Measurements from ENCODE around the gene DAPP1. TPM values are rescaled to one million over a fixed set of nuclear protein-coding genes. Genes with fewer than 3 reads are reported as not detected.

DAPP1 gene
- total RNA-seq, 1 experiment from 2014 or later = not detected

GRCh38 chr4:99845708-99846469, 29.3 kb downstream of the DAPP1 start:
- BruUV-seq (replicated peaks) = no TSS peak
- Mint-ChIP-seq H3K4me3 (ENCODE audit: unreplicated experiment) (no peak overlapping the region), H3K27ac (ENCODE audit: unreplicated experiment) (no peak overlapping the region), H3K9me3 (ENCODE audit: unreplicated experiment) (no peaks in the 10 kb centered on the region), H3K27me3 (ENCODE audit: insufficient read depth, unreplicated experiment) (no peaks in the 10 kb centered on the region), H3K4me1 (ENCODE audit: low read depth, unreplicated experiment) (no peaks in the 10 kb centered on the region), H3K36me3 (ENCODE audit: insufficient read depth, unreplicated experiment) (no peaks in the 10 kb centered on the region)
- no peaks in the 10 kb centered on the region for H3K36me3 ChIP-seq (ENCODE audit: control insufficient read depth, insufficient read depth, low read length)
- no peaks in the 10 kb centered on the region for H3K9me3 ChIP-seq
- H3K27me3 ChIP-seq (replicated peaks; ENCODE audit: control insufficient read depth, insufficient read depth, low read length) = no peaks in the 10 kb centered on the region
- H3K4me1 ChIP-seq = no peaks in the 10 kb centered on the region
- intact Hi-C loops (cut with micrococcal nuclease; ENCODE audit: unreplicated experiment) = no loop called here
- H3K4me3 ChIP-seq (ENCODE audit: low read depth, low read length) = no peak overlapping the region
- no peak for DNase-seq
- ChIA-PET CTCF (no interaction called here), POLR2A (no interaction called here)
- TF ChIP-seq, protein P1, sequence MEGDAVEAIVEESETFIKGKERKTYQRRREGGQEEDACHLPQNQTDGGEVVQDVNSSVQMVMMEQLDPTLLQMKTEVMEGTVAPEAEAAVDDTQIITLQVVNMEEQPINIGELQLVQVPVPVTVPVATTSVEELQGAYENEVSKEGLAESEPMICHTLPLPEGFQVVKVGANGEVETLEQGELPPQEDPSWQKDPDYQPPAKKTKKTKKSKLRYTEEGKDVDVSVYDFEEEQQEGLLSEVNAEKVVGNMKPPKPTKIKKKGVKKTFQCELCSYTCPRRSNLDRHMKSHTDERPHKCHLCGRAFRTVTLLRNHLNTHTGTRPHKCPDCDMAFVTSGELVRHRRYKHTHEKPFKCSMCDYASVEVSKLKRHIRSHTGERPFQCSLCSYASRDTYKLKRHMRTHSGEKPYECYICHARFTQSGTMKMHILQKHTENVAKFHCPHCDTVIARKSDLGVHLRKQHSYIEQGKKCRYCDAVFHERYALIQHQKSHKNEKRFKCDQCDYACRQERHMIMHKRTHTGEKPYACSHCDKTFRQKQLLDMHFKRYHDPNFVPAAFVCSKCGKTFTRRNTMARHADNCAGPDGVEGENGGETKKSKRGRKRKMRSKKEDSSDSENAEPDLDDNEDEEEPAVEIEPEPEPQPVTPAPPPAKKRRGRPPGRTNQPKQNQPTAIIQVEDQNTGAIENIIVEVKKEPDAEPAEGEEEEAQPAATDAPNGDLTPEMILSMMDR (IDR thresholded peaks at IDR 0.05; ENCODE audit: insufficient read depth in 1 of 2, low read depth in 1 of 2, low read length in 1 of 2, severe bottlenecking in 1 of 2, unreplicated experiment in 1 of 2) = no peak

GRCh38 chr4:99846891-99847290, 30.3 kb downstream of the DAPP1 start:
- no peak for DNase-seq
- no peaks in the 10 kb centered on the region for H3K36me3 ChIP-seq (ENCODE audit: control insufficient read depth, insufficient read depth, low read length)
- peaks cover 1% of the 10 kb centered on the region for H3K27me3 Mint-ChIP-seq (ENCODE audit: insufficient read depth, unreplicated experiment)
- H3K4me3 ChIP-seq (ENCODE audit: low read depth, low read length) = no peak overlapping the region
- CTCF ChIA-PET = no interaction called here
- intact Hi-C loops (cut with micrococcal nuclease; ENCODE audit: unreplicated experiment) = no loop called here
- TF ChIP-seq, protein P1 (IDR thresholded peaks at IDR 0.05; ENCODE audit: insufficient read depth in 1 of 2, low read depth in 1 of 2, low read length in 1 of 2, severe bottlenecking in 1 of 2, unreplicated experiment in 1 of 2) = no peak
- no TSS peak for BruUV-seq (replicated peaks)
- H3K9me3 ChIP-seq = no peaks in the 10 kb centered on the region
- no peaks in the 10 kb centered on the region for H3K4me1 ChIP-seq
- POLR2A ChIA-PET = no interaction called here
- no peaks in the 10 kb centered on the region for H3K4me1 Mint-ChIP-seq (ENCODE audit: low read depth, unreplicated experiment)
- H3K27ac Mint-ChIP-seq (ENCODE audit: unreplicated experiment) = no peak overlapping the region
- H3K4me3 Mint-ChIP-seq (ENCODE audit: unreplicated experiment) = no peak overlapping the region
- H3K27me3 ChIP-seq (replicated peaks; ENCODE audit: control insufficient read depth, insufficient read depth, low read length) = no peaks in the 10 kb centered on the region
- no peaks in the 10 kb centered on the region for H3K9me3 Mint-ChIP-seq (ENCODE audit: unreplicated experiment)
- H3K36me3 Mint-ChIP-seq (ENCODE audit: insufficient read depth, unreplicated experiment) = no peaks in the 10 kb centered on the region

DNA sequence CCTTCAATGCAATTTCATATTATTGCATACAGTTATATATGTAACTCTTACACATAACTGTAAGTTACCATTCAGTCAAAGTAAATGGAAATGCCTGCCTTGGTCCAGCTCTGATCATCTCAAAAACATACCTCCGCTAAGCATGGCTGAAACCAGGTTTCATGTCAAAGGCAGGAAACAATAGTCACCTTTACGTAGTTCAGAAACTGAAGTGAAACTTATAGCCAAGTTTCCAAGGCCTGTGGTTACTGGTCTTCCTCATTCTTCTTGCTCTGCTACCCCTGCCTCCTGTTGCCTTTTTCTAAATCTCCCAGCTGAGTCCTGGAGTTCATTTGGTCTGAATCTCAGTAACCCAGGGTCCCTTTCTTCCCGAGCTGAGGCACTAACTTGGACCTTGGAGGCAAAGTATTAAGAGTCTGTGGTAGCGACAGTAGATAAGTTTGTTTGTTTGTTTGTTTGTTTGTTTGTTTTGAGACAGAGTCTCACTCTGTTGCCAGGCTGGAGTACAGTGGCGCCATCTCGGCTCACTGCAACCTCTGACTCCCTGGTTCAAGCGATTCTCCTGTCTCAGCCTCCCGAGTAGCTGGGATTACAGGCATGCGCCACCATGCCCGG, 30.8 kb downstream of the DAPP1 start:
- intact Hi-C loops (cut with micrococcal nuclease; ENCODE audit: unreplicated experiment) = no loop called here
- TF ChIP-seq, protein P1 (IDR thresholded peaks at IDR 0.05; ENCODE audit: insufficient read depth in 1 of 2, low read depth in 1 of 2, low read length in 1 of 2, severe bottlenecking in 1 of 2, unreplicated experiment in 1 of 2) = no peak
- Mint-ChIP-seq H3K27ac (ENCODE audit: unreplicated experiment) (no peak overlapping the region), H3K9me3 (ENCODE audit: unreplicated experiment) (no peaks in the 10 kb centered on the region), H3K4me3 (ENCODE audit: unreplicated experiment) (no peak overlapping the region), H3K27me3 (ENCODE audit: insufficient read depth, unreplicated experiment) (peaks cover 3% of the 10 kb centered on the region), H3K36me3 (ENCODE audit: insufficient read depth, unreplicated experiment) (no peaks in the 10 kb centered on the region), H3K4me1 (ENCODE audit: low read depth, unreplicated experiment) (no peaks in the 10 kb centered on the region)
- no peaks in the 10 kb centered on the region for H3K27me3 ChIP-seq (replicated peaks; ENCODE audit: control insufficient read depth, insufficient read depth, low read length)
- CTCF ChIA-PET = no interaction called here
- no peaks in the 10 kb centered on the region for H3K4me1 ChIP-seq
- BruUV-seq (replicated peaks) = no TSS peak
- POLR2A ChIA-PET = no interaction called here
- H3K36me3 ChIP-seq (ENCODE audit: control insufficient read depth, insufficient read depth, low read length) = no peaks in the 10 kb centered on the region
- DNase-seq = no peak
- H3K9me3 ChIP-seq = no peaks in the 10 kb centered on the region
- H3K4me3 ChIP-seq (ENCODE audit: low read depth, low read length) = no peak overlapping the region

Data from Caco-2 (cell line).